Neutrophil (primary cell): ENCODE results near the gene TXK.

Experiments used
- H3K27ac ChIP-seq: fragments of 200-600 bp; sonication (generic); 2 replicates; pipeline ENCODE4 v1.5.1; 2016; ENCODE audit warnings: mild to moderate bottlenecking, moderate library complexity
- H3K27me3 ChIP-seq: fragments of 200-600 bp; sonication (generic); 2 replicates; pipeline ENCODE4 v1.6.0; 2016; ENCODE audit warnings: mild to moderate bottlenecking
- H3K36me3 ChIP-seq: fragments of 200-600 bp; sonication (generic); 2 replicates; pipeline ENCODE4 v1.5.1; 2017
- H3K4me1 ChIP-seq, 2 experiments: fragments of 200-600 bp in 1 of 2; sonication (generic) in 1 of 2; 1 replicate in 1 of 2; 2 replicates in 1 of 2; pipeline versions ENCODE4 v1.5.1 to v1.6.1; 2013 to 2016; ENCODE audit warnings: low read depth in 1 of 2, low read length in 1 of 2, mild to moderate bottlenecking in 1 of 2, moderate library complexity in 1 of 2; ENCODE audit not compliant: control insufficient read depth in 1 of 2, insufficient read depth in 1 of 2
- H3K4me3 ChIP-seq, 2 experiments: fragments of 200-600 bp in 1 of 2; sonication (generic) in 1 of 2; 1 replicate in 1 of 2; 2 replicates in 1 of 2; pipeline ENCODE4 v1.5.1; 2013 to 2016; ENCODE audit warnings: low read depth in 1 of 2, low read length in 1 of 2, mild to moderate bottlenecking in 1 of 2, moderate library complexity in 1 of 2
- H3K9me3 ChIP-seq: fragments of 200-600 bp; sonication (generic); 2 replicates; pipeline ENCODE4 v1.5.1; 2016
- TF ChIP-seq, protein P1 (sequence below): fragments of 200-600 bp; sonication (generic); IDR thresholded peaks from 2 replicates; pipeline ENCODE4 v1.5.1; 2016; ENCODE audit warnings: antibody characterized with exemption

The TXK gene

GRCh38 chr4:48024522-48024921 lies 109.5 kb downstream of the TXK start:
- Histone ChIP-seq H3K9me3 (no peaks in the 10 kb centered on the region), H3K4me1 (no peaks in the 10 kb centered on the region), H3K27ac (no peak overlapping the region), H3K36me3 (no peaks in the 10 kb centered on the region), H3K4me3 (no peak overlapping the region), H3K27me3 (peaks cover 33% of the 10 kb centered on the region)
- TF ChIP-seq, protein P1, sequence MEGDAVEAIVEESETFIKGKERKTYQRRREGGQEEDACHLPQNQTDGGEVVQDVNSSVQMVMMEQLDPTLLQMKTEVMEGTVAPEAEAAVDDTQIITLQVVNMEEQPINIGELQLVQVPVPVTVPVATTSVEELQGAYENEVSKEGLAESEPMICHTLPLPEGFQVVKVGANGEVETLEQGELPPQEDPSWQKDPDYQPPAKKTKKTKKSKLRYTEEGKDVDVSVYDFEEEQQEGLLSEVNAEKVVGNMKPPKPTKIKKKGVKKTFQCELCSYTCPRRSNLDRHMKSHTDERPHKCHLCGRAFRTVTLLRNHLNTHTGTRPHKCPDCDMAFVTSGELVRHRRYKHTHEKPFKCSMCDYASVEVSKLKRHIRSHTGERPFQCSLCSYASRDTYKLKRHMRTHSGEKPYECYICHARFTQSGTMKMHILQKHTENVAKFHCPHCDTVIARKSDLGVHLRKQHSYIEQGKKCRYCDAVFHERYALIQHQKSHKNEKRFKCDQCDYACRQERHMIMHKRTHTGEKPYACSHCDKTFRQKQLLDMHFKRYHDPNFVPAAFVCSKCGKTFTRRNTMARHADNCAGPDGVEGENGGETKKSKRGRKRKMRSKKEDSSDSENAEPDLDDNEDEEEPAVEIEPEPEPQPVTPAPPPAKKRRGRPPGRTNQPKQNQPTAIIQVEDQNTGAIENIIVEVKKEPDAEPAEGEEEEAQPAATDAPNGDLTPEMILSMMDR: no peak

DNA sequence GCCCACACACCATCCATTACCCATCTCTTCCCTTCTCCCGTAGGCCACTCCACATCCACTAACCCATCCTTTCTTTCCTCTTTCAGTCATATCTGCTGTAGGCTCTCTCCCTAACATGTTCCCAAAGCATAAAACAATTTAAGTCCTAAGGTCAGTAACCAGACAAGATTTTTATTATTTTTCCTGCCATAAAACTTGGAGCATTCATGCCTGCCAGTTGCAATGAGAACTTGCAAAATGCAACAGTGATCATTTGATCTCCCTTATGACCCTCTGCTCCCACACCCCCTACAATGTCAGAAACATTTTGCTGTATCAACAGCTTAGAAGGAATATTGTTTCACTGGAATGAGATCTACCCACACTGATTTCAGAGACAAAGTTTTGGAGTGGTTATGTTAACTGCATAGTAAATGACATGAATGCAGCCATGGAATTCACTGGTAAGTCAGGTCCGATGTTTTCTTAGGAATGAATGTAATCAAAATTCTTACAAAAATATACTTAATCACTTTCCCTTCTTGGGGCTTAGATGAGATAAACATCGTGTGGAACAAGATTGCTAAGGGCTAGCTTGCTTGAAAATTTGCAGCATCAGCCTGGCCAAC lies 111.8 kb downstream of the TXK start:
- TF ChIP-seq, protein P1: no peak
- no peaks in the 10 kb centered on the region for H3K36me3 ChIP-seq
- H3K4me1 ChIP-seq: peaks cover under 1 to 2% of the 10 kb centered on the region in 2 experiments
- H3K4me3 ChIP-seq: no peak overlapping the region
- H3K27me3 ChIP-seq: peaks cover 55% of the 10 kb centered on the region
- no peaks in the 10 kb centered on the region for H3K9me3 ChIP-seq
- H3K27ac ChIP-seq: no peak overlapping the region

- no peak overlapping the region for H3K4me3 ChIP-seq
- H3K9me3 ChIP-seq: no peaks in the 10 kb centered on the region
- TF ChIP-seq, protein P1: no peak
- H3K4me1 ChIP-seq: peaks cover 12 to 14% of the 10 kb centered on the region in 2 experiments
- H3K27ac ChIP-seq: no peak overlapping the region
- H3K27me3 ChIP-seq: peaks cover 67% of the 10 kb centered on the region
- no peaks in the 10 kb centered on the region for H3K36me3 ChIP-seq
Observed at GRCh38 chr4:48021100-48021499, 113.0 kb downstream of the TXK start.

- peaks cover 94% of the 10 kb centered on the region for H3K27me3 ChIP-seq
- TF ChIP-seq, protein P1: no peak
- H3K9me3 ChIP-seq: no peaks in the 10 kb centered on the region
Observed at GRCh38 chr4:48018112-48018511, 115.9 kb downstream of the TXK start.

GRCh38 chr4:48017108-48017571 lies 116.9 kb downstream of the TXK start:
- Histone ChIP-seq H3K27me3 (peaks cover 85% of the 10 kb centered on the region), H3K4me3 (peak overlapping the region; percentile 46 to 67), H3K9me3 (no peaks in the 10 kb centered on the region), H3K4me1 (peaks cover 13 to 18% of the 10 kb centered on the region in 2 experiments), H3K27ac (no peak overlapping the region), H3K36me3 (no peaks in the 10 kb centered on the region)
- TF ChIP-seq, protein P1: no peak

More at GRCh38 chr4:48018112-48018511, 115.9 kb downstream of the TXK start:
- Histone ChIP-seq H3K4me1 (peaks cover 13 to 18% of the 10 kb centered on the region in 2 experiments), H3K27ac (no peak overlapping the region), H3K4me3 (no peak overlapping the region), H3K36me3 (no peaks in the 10 kb centered on the region)
